Colonic mucosa (tissue), 4 donors: ENCODE results near the gene TIPARP. TPM values are rescaled to one million over a fixed set of nuclear protein-coding genes. Genes with fewer than 3 reads are reported as not detected.

Source experiments
- DNase-seq: peaks from one replicate; pipeline ENCODE4 v3.0.0-alpha.2; 2020
- H3K27ac ChIP-seq: fragments of 200-600 bp; one replicate; pipeline ENCODE4 v1.8.0; 2021
- H3K27me3 ChIP-seq: fragments of 200-600 bp; one replicate; pipeline ENCODE4 v1.8.0; 2021
- H3K36me3 ChIP-seq: fragments of 200-600 bp; one replicate; pipeline ENCODE4 v1.8.0; 2021
- H3K4me1 ChIP-seq: fragments of 200-600 bp; one replicate; pipeline ENCODE4 v1.8.0; 2021; ENCODE audit warnings: mild to moderate bottlenecking
- H3K4me3 ChIP-seq: fragments of 200-600 bp; one replicate; pipeline ENCODE4 v1.8.0; 2021
- H3K9ac ChIP-seq, 2 donors: one replicate each; pipeline ENCODE4 v1.7.0; 2013; ENCODE audit warnings: control low read depth in 2 of 2, low read depth in 2 of 2, low read length in 2 of 2
- H3K9me3 ChIP-seq: fragments of 200-600 bp; one replicate; pipeline ENCODE4 v1.8.0; 2021
- intact Hi-C: fragments of 100-400 bp; cut with DNase I; formaldehyde crosslinking; loops from one replicate; pipeline ENCODE4 v1.14.1; 2022
- total RNA-seq, 2 donors: library from RNA; stranded (reverse); fragmentation: NEBNext Ultra II Directional in 1 of 2; extraction: Animal tissue kit (Norgen Biotek cat#: 25700) in 1 of 2; gene quantifications; one replicate each; pipeline ENCODE4 v1.2.1, GENCODE V29; 2021
- TF ChIP-seq, protein P1 (sequence below): fragments of 200-600 bp; IDR thresholded peaks from one replicate; pipeline ENCODE4 v1.8.0; 2022; ENCODE audit warnings: antibody characterized with exemption, mild to moderate bottlenecking
- donor health status: healthy.
- donor health status: DM: no; HTN: no; CAD: no.
- donor health status: DM: no; HTN: no; CAD: no.

Gene TIPARP
- total RNA-seq, 2 donors from 2014 or later: 15.2 to 30.2 TPM

DNA sequence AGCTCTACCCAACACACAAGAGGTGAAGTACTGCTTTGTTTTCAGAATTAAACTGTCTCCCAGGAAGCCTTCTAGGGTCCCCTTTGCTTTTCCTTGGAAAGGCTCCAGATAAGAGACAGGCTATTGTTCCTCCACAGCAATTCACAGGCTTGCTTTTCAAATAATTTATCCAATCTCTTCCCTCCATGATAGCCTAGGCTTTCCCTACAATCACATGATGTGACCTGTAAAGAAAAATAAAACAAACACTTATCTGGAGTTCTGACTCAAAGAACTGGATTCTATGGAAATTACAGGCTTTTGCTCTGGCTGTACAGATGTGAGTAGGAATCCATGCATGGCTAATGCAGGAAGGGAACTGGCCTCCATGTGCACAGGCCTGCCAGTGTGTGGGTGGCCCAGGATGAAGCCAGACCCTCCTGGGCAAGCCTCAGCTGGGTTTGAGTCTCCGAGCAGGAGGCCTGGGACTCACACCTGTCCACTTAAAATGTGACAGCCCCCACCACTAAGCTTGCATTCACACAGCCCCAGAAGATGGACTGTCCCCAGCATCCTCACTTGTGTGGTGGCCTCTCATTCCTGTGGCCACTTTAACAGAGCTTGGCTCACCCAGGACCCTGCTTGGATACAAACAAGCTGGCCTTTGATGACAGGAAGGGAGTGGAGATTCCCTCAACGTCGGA, 75.9 kb downstream of the TIPARP start:
- no peak for DNase-seq
- no peaks in the 10 kb centered on the region for H3K9me3 ChIP-seq
- intact Hi-C loops: no loop called here
- no peaks in the 10 kb centered on the region for H3K27me3 ChIP-seq
- H3K27ac ChIP-seq: no peak overlapping the region
- no peaks in the 10 kb centered on the region for H3K4me1 ChIP-seq
- H3K36me3 ChIP-seq: no peaks in the 10 kb centered on the region
- no peak overlapping the region for H3K4me3 ChIP-seq
- TF ChIP-seq, protein P1, sequence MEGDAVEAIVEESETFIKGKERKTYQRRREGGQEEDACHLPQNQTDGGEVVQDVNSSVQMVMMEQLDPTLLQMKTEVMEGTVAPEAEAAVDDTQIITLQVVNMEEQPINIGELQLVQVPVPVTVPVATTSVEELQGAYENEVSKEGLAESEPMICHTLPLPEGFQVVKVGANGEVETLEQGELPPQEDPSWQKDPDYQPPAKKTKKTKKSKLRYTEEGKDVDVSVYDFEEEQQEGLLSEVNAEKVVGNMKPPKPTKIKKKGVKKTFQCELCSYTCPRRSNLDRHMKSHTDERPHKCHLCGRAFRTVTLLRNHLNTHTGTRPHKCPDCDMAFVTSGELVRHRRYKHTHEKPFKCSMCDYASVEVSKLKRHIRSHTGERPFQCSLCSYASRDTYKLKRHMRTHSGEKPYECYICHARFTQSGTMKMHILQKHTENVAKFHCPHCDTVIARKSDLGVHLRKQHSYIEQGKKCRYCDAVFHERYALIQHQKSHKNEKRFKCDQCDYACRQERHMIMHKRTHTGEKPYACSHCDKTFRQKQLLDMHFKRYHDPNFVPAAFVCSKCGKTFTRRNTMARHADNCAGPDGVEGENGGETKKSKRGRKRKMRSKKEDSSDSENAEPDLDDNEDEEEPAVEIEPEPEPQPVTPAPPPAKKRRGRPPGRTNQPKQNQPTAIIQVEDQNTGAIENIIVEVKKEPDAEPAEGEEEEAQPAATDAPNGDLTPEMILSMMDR: no peak
- no peak overlapping the region for H3K9ac ChIP-seq

DNA sequence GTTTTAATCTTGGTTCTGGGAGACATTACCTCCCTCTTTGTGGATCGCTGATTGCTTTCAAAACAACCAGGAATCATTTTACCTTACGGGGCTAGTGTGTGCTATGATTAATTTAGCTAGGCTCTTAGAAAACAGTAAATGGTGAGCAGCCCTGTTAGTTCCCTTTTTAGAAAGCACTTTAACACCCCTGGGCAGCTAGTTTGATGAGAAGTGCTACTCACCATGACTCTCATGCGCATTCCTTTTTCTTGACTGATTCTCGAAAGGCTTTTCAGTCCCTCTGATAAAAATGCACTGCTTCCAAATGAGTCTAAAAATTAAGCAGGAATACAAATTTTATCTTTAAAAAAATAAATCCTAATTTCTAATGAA, 76.5 kb downstream of the TIPARP start:
- H3K9me3 ChIP-seq: no peaks in the 10 kb centered on the region
- intact Hi-C loops: no loop called here
- TF ChIP-seq, protein P1: no peak
- no peak for DNase-seq
- no peaks in the 10 kb centered on the region for H3K4me1 ChIP-seq
- H3K27me3 ChIP-seq: no peaks in the 10 kb centered on the region
- no peaks in the 10 kb centered on the region for H3K36me3 ChIP-seq
- H3K9ac ChIP-seq: no peak overlapping the region
- H3K4me3 ChIP-seq: no peak overlapping the region
- H3K27ac ChIP-seq: no peak overlapping the region

GRCh38 chr3:156751461-156752025, 77.2 kb downstream of the TIPARP start:
- Histone ChIP-seq H3K4me1 (no peaks in the 10 kb centered on the region), H3K36me3 (no peaks in the 10 kb centered on the region), H3K9ac (no peak overlapping the region), H3K27ac (no peak overlapping the region), H3K4me3 (no peak overlapping the region), H3K9me3 (no peaks in the 10 kb centered on the region), H3K27me3 (no peaks in the 10 kb centered on the region)
- TF ChIP-seq, protein P1: no peak
- intact Hi-C loops: no loop called here
- no peak for DNase-seq

Other genes with a start within 250 kb of the TIPARP start
- 100 to 1,000 TPM; 134 to 171 TPM for gene SSR3, start 119.5 kb upstream of the TIPARP start, total RNA-seq
- 1 to 10 TPM; 1.6 to 2.0 TPM for gene LEKR1, start 151.8 kb downstream of the TIPARP start, total RNA-seq